Ascending aorta (tissue), 2 donors: ENCODE data around the gene PROK2. TPM values are rescaled to one million over a fixed set of nuclear protein-coding genes. Genes with fewer than 3 reads are reported as not detected.

Source experiments
- DNase-seq, 2 donors: peaks; one replicate each; pipeline ENCODE4 v3.0.0-alpha.2; 2019; ENCODE audit warnings: low spot score in 2 of 2
- H3K27ac ChIP-seq, 2 donors: fragments of 200-600 bp; sonication (generic); one replicate each; pipeline ENCODE4 v1.5.1; 2016 to 2017; ENCODE audit warnings: mild to moderate bottlenecking in 1 of 2
- H3K27me3 ChIP-seq: fragments of 200-600 bp; sonication (generic); one replicate; pipeline ENCODE4 v1.5.1; 2017
- H3K36me3 ChIP-seq, 2 donors: fragments of 200-600 bp; sonication (generic); one replicate each; pipeline ENCODE4 v1.5.1; 2016
- H3K4me1 ChIP-seq, 2 donors: fragments of 200-600 bp; sonication (generic); one replicate each; pipeline ENCODE4 v1.5.1; 2016 to 2017; ENCODE audit warnings: mild to moderate bottlenecking in 1 of 2
- H3K4me3 ChIP-seq, 2 donors: fragments of 200-600 bp; sonication (generic); one replicate each; pipeline ENCODE4 v1.5.1; 2016 to 2017; ENCODE audit warnings: mild to moderate bottlenecking in 1 of 2
- H3K9me3 ChIP-seq, 2 donors: fragments of 200-600 bp; sonication (generic); one replicate each; pipeline ENCODE4 v1.5.1; 2016
- intact Hi-C: fragments of 100-400 bp; cut with DNase I; formaldehyde crosslinking; loops from one replicate; pipeline ENCODE4 v1.15.1; 2023
- total RNA-seq: library from RNA; depleted of rRNA; stranded (reverse); fragments of >200 nt; gene quantifications from one replicate; pipeline ENCODE4 v1.1.0, GENCODE V29; 2016
- TF ChIP-seq, protein P1 (sequence below), 3 experiments: fragments of 200-600 bp in 2 of 3; fragments of 450-650 bp in 1 of 3; sonication (generic) in 2 of 3; IDR thresholded peaks; one replicate each; pipeline ENCODE4 v1.5.1; 2016 to 2019; ENCODE audit warnings: antibody characterized with exemption in 3 of 3, mild to moderate bottlenecking in 1 of 3, moderate library complexity in 1 of 3

Gene PROK2
- total RNA-seq, 1 donor from 2014 or later, result not detected

DNA sequence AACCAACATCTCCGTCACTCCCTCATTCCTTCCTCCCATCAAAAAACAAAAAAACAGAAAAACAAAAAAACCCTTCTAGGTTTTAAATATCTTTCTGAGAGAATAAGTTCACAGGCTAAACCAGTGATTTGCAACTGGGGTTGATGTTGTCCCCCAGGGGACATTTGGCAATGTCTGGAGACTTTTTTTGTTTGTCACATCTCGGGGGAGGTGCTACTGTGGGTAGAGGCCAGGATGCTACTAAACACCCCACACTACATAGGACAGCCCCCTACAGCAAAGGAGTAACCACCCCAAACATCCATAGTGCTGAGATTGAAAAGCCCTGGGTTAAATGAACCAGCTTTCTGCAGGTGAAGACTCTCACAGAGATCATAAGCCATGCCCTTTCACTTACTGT is 17.0 kb upstream of the PROK2 start:
- no peaks in the 10 kb centered on the region for H3K36me3 ChIP-seq
- H3K4me1 ChIP-seq, result no peaks in the 10 kb centered on the region
- no peaks in the 10 kb centered on the region for H3K9me3 ChIP-seq
- intact Hi-C loops, result no loop called here
- DNase-seq, result no peak
- no peaks in the 10 kb centered on the region for H3K27me3 ChIP-seq
- no peak overlapping the region for H3K27ac ChIP-seq
- TF ChIP-seq, protein P1, sequence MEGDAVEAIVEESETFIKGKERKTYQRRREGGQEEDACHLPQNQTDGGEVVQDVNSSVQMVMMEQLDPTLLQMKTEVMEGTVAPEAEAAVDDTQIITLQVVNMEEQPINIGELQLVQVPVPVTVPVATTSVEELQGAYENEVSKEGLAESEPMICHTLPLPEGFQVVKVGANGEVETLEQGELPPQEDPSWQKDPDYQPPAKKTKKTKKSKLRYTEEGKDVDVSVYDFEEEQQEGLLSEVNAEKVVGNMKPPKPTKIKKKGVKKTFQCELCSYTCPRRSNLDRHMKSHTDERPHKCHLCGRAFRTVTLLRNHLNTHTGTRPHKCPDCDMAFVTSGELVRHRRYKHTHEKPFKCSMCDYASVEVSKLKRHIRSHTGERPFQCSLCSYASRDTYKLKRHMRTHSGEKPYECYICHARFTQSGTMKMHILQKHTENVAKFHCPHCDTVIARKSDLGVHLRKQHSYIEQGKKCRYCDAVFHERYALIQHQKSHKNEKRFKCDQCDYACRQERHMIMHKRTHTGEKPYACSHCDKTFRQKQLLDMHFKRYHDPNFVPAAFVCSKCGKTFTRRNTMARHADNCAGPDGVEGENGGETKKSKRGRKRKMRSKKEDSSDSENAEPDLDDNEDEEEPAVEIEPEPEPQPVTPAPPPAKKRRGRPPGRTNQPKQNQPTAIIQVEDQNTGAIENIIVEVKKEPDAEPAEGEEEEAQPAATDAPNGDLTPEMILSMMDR (IDR thresholded peaks at IDR 0.05), result no peak
- H3K4me3 ChIP-seq, result no peak overlapping the region

DNA sequence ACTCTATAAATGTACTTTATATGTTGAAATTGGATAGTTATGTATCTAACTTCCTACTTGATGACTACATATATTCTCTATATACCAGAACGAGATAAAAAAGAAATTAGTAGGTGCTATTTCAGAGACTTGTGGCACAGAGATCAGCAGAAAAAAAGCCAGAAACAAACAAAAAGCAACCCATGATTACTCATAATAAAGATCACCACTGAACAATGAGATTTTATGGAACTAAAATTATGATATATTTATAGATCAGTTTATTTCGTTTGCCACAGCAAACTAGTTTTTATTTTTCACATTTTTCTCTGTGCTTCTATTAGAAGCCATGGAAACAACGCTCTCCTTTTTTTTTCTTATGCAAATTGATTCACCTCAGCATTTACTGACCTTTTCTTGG is 15.1 kb upstream of the PROK2 start:
- no peaks in the 10 kb centered on the region for H3K9me3 ChIP-seq
- no peaks in the 10 kb centered on the region for H3K36me3 ChIP-seq
- no peak overlapping the region for H3K27ac ChIP-seq
- H3K27me3 ChIP-seq, result no peaks in the 10 kb centered on the region
- H3K4me3 ChIP-seq, result no peak overlapping the region
- no peaks in the 10 kb centered on the region for H3K4me1 ChIP-seq
- TF ChIP-seq, protein P1 (IDR thresholded peaks at IDR 0.05), result no peak
- intact Hi-C loops, result no loop called here
- no peak for DNase-seq

DNA sequence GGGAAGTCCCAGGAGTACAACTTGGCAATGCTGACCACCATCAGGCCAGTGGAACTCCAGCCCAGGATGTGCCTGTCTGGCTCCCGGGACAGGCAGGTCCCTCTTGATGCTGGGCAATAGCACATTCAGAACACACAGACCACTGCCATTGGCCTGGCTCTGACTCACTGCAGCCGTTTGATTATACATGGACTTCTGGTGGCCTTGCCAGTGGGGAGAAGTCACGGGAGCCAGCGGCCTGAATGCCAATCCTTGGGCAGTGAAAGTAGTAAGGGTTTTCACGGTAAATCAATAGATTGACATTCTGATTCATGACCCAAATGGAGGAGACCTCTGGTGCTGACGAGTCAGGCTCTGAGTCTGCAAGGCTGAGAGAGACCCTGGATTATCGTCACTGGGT is 12.5 kb upstream of the PROK2 start:
- intact Hi-C loops, result no loop called here
- Histone ChIP-seq H3K9me3 (no peaks in the 10 kb centered on the region), H3K27me3 (no peaks in the 10 kb centered on the region), H3K4me3 (no peak overlapping the region), H3K27ac (no peak overlapping the region), H3K4me1 (no peaks in the 10 kb centered on the region), H3K36me3 (no peaks in the 10 kb centered on the region)
- no peak for DNase-seq
- TF ChIP-seq, protein P1 (IDR thresholded peaks at IDR 0.05), result no peak

DNA sequence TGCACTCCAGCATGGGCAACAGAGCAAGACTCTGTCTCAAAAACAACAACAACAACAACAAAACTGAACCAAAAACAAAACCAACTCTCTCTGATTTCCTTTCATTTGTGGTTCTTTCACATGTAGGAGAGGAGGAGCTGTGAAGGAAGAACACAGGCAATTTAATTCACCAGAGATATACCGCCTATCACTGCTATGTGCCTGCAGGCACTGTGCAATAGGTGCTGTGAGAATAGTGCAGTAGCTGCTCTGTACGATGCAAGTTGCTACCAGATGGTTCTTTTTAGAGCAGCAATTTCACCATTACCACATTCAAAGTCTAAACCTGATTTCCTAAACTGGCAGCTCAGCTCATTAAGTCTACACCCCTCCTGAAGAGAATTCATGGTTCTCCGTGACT is 11.3 kb upstream of the PROK2 start:
- no peaks in the 10 kb centered on the region for H3K27me3 ChIP-seq
- TF ChIP-seq, protein P1 (IDR thresholded peaks at IDR 0.05), result no peak
- no peaks in the 10 kb centered on the region for H3K4me1 ChIP-seq
- no peaks in the 10 kb centered on the region for H3K9me3 ChIP-seq
- H3K4me3 ChIP-seq, result no peak overlapping the region
- H3K27ac ChIP-seq, result no peak overlapping the region
- no peaks in the 10 kb centered on the region for H3K36me3 ChIP-seq
- DNase-seq, result no peak
- intact Hi-C loops, result no loop called here

DNA sequence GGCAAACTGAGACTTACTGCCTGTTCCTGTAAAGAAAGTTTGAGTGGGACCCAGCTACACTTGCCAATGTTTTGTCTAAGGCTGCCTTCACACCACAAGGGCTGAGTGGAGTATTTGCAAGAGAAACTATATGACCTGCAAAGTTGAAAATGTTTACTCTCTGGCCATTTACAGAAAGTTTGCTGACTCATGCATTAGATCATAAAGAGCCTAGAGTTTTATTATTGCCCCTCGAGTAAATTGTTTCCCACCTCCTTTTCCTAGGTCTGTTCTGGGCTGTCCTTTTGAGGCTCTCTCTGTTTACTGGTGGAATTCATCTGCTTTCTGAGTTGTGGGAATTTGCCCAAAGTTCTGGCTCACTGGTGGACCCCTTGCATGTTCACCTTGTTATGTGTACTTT is 6.7 kb upstream of the PROK2 start:
- Histone ChIP-seq H3K9me3 (no peaks in the 10 kb centered on the region), H3K27ac (no peak overlapping the region), H3K4me1 (no peaks in the 10 kb centered on the region), H3K27me3 (no peaks in the 10 kb centered on the region), H3K4me3 (no peak overlapping the region), H3K36me3 (no peaks in the 10 kb centered on the region)
- intact Hi-C loops, result no loop called here
- TF ChIP-seq, protein P1 (IDR thresholded peaks at IDR 0.05), result no peak
- DNase-seq, result no peak

DNA sequence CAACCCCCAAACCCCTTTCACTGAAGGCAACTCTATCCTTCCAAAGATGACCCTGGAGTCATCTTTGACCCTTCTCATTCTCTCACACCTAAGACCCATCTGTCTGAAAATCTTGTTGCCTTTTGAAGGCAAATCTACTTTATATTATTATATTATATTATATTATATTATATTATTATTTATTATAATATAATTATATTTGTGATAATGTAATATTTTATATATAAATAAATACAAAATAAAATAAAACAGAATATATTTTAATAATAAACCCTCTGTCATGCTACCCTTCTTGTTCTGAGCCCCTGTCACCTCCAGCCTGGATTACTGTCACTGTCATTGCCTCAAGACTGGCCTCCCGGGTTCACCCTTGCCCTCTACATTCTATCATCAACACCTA is 5.0 kb upstream of the PROK2 start:
- no peaks in the 10 kb centered on the region for H3K36me3 ChIP-seq
- no peaks in the 10 kb centered on the region for H3K4me1 ChIP-seq
- no peak for DNase-seq
- intact Hi-C loops, result no loop called here
- TF ChIP-seq, protein P1 (IDR thresholded peaks at IDR 0.05), result no peak
- no peaks in the 10 kb centered on the region for H3K27me3 ChIP-seq
- H3K4me3 ChIP-seq, result no peak overlapping the region
- no peak overlapping the region for H3K27ac ChIP-seq
- H3K9me3 ChIP-seq, result no peaks in the 10 kb centered on the region
